KOPT-K1 (cell line): Measurements from ENCODE around the gene TXK.

Source experiments
- H3K27ac ChIP-seq: fragments of 200-600 bp; sonication (generic); 2 replicates; pipeline ENCODE4 v1.5.1; 2016; ENCODE audit warnings: antibody characterized with exemption, mild to moderate bottlenecking, low read depth, low read length; ENCODE audit not compliant: poor library complexity, severe bottlenecking
- H3K36me3 ChIP-seq: fragments of 200-600 bp; sonication (generic); 2 replicates; pipeline ENCODE4 v1.5.1; 2017; ENCODE audit warnings: antibody characterized with exemption, mild to moderate bottlenecking, low read length, moderate library complexity; ENCODE audit not compliant: insufficient read depth
- H3K9me3 ChIP-seq: fragments of 200-600 bp; sonication (generic); 2 replicates; pipeline ENCODE4 v1.5.1; 2017; ENCODE audit warnings: antibody characterized with exemption, low read length, mild to moderate bottlenecking; ENCODE audit not compliant: insufficient read depth, poor library complexity, severe bottlenecking

Gene TXK

DNA sequence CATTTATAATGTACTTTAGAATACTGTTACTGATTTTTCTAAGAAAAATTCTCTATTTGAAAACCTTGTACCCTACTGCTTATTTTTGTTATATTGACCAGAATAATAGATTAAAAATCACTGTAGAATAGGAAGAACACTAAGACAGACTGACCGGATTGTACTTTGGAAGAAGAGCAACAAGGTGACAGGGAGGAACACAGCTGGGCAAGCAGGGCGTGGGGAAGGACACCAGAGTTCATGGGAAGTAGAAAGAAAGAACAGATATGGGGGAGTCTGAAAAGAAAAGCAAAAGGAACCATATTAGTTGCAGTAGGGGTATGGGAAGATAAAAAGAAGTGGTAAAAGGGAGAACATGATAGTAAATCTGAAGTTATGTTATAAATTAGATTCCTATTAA lies 38.6 kb downstream of the TXK start:
- H3K27ac ChIP-seq, result no peak overlapping the region
- no peaks in the 10 kb centered on the region for H3K9me3 ChIP-seq
- no peaks in the 10 kb centered on the region for H3K36me3 ChIP-seq

DNA sequence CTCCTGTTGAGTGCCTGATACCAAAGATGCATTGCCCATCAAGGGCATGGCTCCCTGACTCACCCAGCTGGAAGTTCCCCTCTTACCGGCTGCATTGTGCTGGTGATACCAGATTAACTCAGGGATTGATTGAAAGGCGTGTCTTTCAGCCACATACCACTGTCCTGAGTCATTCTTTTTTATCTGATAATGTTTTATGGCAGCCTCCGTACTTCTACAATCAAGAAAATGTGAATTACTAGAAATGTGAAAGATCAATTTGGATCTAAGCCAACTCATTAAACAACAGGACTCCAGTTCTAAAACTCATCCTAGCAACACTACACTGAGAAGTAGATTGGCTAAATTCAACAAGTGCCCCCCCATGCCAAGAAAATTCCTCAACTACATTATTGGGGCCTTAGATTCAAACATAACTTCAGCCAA lies 40.0 kb downstream of the TXK start:
- Histone ChIP-seq H3K27ac (no peak overlapping the region), H3K9me3 (no peaks in the 10 kb centered on the region), H3K36me3 (no peaks in the 10 kb centered on the region)

DNA sequence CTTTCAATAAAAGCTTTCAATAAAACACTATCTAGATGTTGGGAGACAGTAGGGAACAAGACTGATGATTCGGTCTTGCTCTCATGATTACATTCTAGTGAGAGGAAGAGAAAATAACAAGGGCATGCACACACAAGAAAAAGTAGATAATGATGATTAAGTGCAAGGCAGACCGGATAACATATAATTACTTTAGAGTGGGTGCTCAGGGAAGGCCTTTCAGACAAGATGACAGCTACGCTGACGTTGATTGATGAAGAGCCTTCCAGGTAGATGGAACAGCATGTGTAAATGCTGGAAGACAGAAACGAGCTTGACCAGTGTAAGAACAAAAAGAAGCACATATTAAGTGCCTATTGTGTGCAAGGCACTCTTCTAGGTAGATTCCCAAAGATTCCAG lies 43.4 kb downstream of the TXK start:
- Histone ChIP-seq H3K27ac (no peak overlapping the region), H3K36me3 (no peaks in the 10 kb centered on the region), H3K9me3 (no peaks in the 10 kb centered on the region)

DNA sequence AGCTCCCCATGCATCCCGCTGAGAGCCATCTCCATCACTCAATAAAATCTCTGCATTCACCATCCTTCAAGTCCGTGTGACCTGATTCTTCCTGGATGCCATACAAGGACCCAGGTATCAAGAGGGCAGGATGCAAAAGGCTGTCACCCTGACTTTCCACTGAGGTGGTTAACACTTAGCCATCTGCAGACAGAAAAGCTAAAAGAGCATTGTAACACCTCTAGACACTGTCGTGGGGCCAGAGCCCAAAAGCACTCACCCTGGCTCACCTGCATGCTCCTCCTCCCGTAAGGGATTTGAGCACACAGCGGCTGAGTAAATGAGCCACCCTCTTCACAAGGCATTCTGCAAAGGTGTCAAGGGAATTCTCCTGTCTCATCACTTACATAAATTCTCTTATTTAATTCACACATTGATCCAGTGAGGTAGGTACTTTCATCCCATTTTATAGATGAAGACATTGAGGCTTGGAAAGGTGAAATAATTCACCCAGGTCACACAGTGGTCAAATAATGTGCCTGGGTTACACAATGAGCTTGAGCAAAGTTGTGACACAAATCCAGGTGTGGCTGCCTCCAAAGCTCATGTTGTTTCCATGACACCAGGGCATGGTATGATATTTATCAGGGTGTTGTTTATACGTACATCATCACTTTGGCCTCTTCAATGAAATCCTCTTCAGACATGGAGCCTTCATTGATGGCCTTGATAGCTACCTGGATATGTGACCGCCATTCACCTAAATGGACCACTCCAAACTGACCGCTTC lies 48.0 kb downstream of the TXK start:
- Histone ChIP-seq H3K9me3 (no peaks in the 10 kb centered on the region), H3K36me3 (no peaks in the 10 kb centered on the region), H3K27ac (no peak overlapping the region)

DNA sequence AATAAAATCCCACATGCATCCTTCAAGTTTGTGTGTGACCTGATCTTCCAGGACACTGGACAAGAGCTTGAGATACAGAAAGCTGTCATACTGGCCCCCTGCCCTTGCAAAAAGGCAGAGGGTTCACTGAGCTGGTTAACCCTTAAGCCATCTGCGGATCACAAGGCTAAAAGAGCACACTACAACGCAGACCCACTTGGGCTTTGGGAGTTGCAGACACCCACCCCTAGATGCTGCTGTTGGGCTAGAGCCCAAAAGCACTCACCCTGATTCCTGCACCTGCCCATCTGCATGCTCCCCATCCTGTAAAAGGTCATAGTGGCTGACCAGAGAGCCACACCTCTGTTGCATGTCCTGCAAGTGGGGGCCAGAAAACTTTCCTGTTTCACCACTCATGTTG lies 51.1 kb downstream of the TXK start:
- H3K36me3 ChIP-seq, result no peaks in the 10 kb centered on the region
- H3K27ac ChIP-seq, result no peak overlapping the region
- no peaks in the 10 kb centered on the region for H3K9me3 ChIP-seq

DNA sequence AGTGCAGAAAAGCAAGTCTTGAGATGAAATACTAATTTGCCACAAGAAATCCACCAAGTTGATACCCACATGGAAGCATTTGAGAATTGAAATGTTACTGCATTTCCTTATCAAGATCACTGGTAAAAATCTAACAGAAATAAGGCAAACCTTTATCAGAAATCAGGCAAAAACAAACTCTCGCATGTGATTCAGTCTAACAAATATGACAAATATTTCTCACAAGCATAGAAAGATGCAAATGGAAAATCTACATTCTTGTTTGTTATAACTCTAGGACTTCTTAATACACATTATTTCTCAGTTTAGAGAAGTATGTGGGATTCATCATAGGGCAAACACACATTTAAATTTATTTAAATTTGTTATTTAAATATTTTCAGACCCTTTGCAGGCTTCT lies 52.9 kb downstream of the TXK start:
- no peaks in the 10 kb centered on the region for H3K9me3 ChIP-seq
- H3K27ac ChIP-seq, result no peak overlapping the region
- no peaks in the 10 kb centered on the region for H3K36me3 ChIP-seq

DNA sequence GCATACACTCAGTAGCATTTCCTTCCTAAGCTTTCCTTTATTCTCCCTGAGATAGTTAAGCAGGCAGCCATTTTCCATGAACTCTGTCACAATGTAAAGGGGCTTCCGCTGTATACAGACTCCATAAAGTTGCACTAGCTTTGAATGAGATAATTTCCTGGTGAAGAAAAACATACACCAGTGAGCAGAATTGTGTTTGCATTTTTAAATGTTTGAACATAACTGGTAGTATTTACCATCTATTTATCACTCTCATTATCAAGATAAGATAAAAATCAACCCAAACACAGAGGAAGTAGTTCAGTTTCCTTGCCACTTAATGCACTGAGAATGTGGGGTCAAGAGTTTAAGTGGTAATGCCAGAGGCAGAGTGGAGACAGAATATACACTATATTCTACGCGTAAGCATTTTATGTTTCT lies 54.1 kb downstream of the TXK start:
- H3K9me3 ChIP-seq, result no peaks in the 10 kb centered on the region
- H3K27ac ChIP-seq, result no peak overlapping the region
- no peaks in the 10 kb centered on the region for H3K36me3 ChIP-seq

DNA sequence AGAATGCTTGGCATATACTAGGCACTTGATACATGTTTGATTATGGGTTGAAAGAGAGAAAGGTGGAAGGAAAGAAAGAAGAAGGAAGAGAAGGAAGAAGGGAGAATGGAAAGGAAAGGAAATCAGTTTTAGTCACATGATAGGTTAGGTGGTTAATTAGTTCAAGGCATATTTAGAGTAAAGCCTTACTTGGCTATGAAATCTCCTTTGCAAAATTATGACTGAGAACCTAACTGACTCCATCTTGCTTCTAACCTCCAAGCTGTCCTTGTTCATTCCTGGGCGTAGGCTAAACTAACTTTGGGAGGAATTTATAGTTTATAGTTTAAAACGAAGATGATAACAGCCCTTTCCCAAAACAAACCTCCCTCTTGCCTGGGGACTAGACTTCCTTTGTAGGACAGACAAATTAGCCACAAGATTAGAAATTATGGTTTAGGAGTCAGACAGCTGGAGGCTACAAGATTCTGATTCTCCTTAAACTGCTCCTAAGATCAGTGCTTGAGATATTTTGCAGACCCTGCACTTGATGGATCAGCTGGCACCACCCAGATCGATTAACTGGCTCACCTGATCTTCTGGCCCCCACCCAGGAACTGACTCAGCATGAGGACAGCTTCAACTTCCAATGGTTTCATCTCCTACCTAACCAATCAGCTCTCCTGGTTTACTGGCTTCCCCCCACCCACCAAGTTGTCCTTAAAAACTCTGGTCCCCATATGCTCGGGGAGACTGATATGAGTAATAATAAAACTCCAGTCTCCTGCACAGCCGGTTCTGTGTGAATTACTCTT lies 55.0 kb downstream of the TXK start:
- Histone ChIP-seq H3K9me3 (no peaks in the 10 kb centered on the region), H3K36me3 (no peaks in the 10 kb centered on the region), H3K27ac (no peak overlapping the region)

DNA sequence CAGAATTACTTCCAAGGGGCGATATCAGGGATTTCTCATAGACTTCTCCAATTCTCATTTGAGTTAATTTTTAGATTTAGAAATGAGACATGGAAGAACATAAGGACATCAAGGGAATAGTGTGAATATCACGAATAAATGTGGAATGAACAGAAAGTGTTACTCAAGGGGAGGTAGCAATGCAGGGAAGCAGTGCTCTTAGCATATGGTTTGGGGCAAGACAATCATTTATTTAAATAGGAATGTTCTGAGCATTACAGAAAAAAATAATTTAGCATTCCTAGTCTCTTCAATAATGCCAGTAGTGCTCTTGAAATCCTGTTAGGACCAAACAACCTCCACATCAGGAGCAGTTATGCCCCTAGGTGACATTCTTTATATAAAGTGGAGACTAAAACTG lies 55.6 kb downstream of the TXK start:
- Histone ChIP-seq H3K36me3 (no peaks in the 10 kb centered on the region), H3K27ac (no peak overlapping the region), H3K9me3 (no peaks in the 10 kb centered on the region)

DNA sequence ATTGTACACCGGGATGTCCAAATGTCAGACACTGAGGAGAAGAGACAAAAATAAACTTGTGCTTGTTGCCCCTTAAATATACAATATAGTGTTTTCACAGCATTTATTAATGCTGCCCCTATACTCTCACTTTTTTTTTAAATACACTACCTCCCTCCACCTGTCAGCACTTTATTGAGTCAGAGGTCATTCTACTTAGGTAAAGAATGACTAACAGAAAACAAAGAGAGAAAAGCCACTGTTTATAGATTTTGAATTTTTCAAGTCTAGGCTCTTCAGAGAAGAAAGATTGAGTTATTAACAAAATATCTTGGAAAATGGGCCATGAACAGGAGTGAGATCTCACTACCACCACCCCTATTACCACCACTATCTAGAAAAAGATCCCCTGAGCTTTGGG lies 59.4 kb downstream of the TXK start:
- Histone ChIP-seq H3K36me3 (no peaks in the 10 kb centered on the region), H3K9me3 (no peaks in the 10 kb centered on the region), H3K27ac (no peak overlapping the region)

DNA sequence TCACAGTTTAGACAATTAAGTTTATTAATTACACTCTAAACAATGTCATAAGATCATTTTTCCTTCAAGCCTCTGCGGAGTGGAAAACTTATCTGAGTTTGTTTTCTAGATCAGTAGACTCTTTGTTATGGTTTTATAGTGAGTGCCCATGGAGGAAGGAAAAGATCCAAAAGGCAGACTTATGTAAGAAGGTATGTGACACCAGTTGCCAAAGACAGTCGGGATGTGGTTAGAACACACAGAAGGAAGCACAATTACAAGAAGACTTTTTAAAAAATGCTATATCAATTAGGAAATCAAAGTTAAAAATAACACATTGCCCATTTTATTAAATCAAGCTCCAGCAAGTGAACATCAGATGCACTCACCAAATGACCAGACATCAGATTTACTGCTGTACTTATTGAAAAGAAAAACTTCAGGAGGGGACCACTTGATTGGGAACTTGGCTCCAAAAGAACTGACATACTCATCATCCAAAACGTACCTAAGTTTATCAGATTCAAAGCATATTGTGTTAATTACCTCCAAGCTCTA lies 60.4 kb downstream of the TXK start:
- H3K27ac ChIP-seq, result no peak overlapping the region
- no peaks in the 10 kb centered on the region for H3K9me3 ChIP-seq

DNA sequence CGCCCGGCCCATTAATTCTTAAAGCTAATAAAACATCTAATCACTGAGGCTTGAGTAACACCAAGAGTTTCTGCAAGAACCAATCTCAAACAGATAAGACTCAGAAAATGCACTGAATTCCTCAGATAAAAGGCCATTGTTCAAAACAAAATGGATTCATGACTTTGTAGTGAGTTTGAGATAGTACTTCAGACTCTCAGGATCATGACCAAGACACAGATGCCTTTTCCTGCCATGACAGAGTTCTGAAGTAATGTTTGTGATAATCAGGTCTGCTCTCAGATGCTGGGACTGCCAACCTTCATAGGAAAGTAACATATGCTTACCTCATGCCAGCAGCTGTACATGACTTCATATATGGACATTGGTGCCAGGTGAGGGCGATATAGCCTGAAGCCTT lies 62.9 kb downstream of the TXK start:
- H3K27ac ChIP-seq, result no peak overlapping the region
- H3K36me3 ChIP-seq, result no peaks in the 10 kb centered on the region
- H3K9me3 ChIP-seq, result no peaks in the 10 kb centered on the region

More for the DNA sequence above, 60.4 kb downstream of the TXK start:
- no peaks in the 10 kb centered on the region for H3K36me3 ChIP-seq

DNA sequence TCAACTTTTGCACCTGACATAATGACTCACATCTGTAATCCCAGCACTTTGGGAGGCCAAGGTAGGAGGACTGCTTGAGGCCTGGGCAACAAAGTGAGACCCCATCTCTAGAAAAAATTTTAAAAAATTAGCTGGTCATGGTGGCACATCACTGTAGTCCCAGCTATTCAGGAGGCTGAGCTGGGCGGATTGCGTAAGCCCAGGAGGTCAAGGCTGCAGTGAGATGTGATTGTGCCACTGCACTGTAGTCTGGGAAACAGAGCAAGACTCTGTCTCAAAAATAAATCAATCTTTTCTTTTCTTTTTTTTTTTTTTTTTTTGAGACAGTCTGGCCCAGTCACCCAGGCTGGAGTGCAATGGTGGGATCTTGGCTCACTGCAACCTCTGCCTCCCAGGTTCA lies 65.0 kb downstream of the TXK start:
- Histone ChIP-seq H3K27ac (no peak overlapping the region), H3K36me3 (no peaks in the 10 kb centered on the region), H3K9me3 (no peaks in the 10 kb centered on the region)

DNA sequence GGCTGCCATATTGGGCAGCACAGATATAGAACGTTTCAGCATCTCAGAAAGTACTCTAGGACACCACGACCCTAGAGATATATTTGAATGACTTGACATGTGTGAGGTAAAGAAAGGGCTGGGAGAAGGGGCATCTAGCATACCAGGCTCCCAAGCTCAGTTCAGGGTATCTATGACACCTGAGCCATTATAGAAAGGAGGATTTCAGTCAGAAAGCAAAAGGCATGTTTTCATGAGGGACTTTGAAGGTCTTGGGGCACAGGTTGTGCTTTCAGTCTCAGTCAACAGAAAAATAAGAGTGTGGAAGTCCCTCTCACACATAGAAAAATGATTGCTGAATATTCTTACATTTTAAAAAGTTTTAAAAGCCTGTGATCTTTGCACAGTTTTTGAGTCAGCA lies 65.9 kb downstream of the TXK start:
- H3K36me3 ChIP-seq, result no peaks in the 10 kb centered on the region
- no peak overlapping the region for H3K27ac ChIP-seq
- H3K9me3 ChIP-seq, result no peaks in the 10 kb centered on the region

DNA sequence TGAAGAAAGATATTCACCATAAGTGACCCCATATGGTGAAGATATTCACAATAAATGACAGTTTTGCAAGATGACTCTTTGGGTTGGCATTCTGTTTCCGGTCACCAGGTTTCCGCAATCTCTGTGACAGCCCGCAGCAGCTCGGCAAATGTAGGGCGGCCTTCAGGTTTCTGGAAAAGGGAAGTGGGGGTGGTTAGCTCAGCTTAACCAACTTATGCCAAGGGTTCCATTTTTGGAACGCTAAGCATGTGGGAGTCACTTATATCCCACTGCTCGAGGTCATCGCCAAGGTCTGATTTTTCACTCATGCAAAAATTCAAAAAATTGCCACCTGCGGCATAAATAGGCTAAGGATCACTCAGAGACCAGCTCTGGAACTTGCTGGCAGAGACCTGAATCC lies 66.5 kb downstream of the TXK start:
- Histone ChIP-seq H3K9me3 (no peaks in the 10 kb centered on the region), H3K27ac (no peak overlapping the region), H3K36me3 (no peaks in the 10 kb centered on the region)
